H1 (cell line): ENCODE results near the gene ASB4. TPM values are rescaled to one million over a fixed set of nuclear protein-coding genes. Genes with fewer than 3 reads are reported as not detected.

Source experiments
- CBX8 ChIP-seq: fragments of 300-800, 300-1000 bp; sonication (generic); IDR thresholded peaks from 2 replicates; pipeline ENCODE4 v1.7.1; 2016; ENCODE audit warnings: low read depth, low read length, borderline replicate concordance
- FOSL1 ChIP-seq: IDR thresholded peaks from 2 replicates; pipeline ENCODE4 v1.6.1; 2011; ENCODE audit warnings: mild to moderate bottlenecking, low read depth, low read length, moderate library complexity; ENCODE audit not compliant: insufficient read depth
- HDAC2 ChIP-seq, 2 experiments: fragments of 300-600 bp in 1 of 2; sonication (generic) in 1 of 2; IDR thresholded peaks; 2 replicates each; pipeline ENCODE4 v1.6.1; 2011 to 2012; ENCODE audit warnings: low read depth in 2 of 2, low read length in 2 of 2, mild to moderate bottlenecking in 2 of 2, moderate library complexity in 2 of 2, borderline replicate concordance in 1 of 2, inconsistent platforms in 1 of 2
- SIX5 ChIP-seq: IDR thresholded peaks from 2 replicates; pipeline ENCODE4 v1.6.1; 2011; ENCODE audit warnings: mild to moderate bottlenecking, low read depth, low read length
- SP2 ChIP-seq: IDR thresholded peaks from 2 replicates; pipeline ENCODE4 v1.6.1; 2012; ENCODE audit warnings: mild to moderate bottlenecking, low read length, inconsistent platforms
- TAF1 ChIP-seq: IDR thresholded peaks from 2 replicates; pipeline ENCODE4 v1.6.1; 2011; ENCODE audit warnings: mild to moderate bottlenecking, low read depth, low read length
- polyA plus RNA-seq, 7 experiments: library from polyadenylated mRNA; depleted of rRNA in 3 of 7; stranded (reverse) in 5 of 7; unstranded in 2 of 7; fragments of >200 nt in 5 of 7; fragments of 200-250 nt in 2 of 7; gene quantifications; 1 replicate in 5 of 7; 2 replicates in 1 of 7; 4 replicates in 1 of 7; pipeline versions ENCODE4 v1.2.1 to v1.2.3, GENCODE V29; 2011 to 2013; ENCODE audit warnings: missing spikeins in 2 of 7, mixed read lengths in 2 of 7
- total RNA-seq: library from RNA; stranded (reverse); fragmentation: NEBNext Ultra II Directional; extraction: Animal tissue kit (Norgen Biotek cat#: 25700); gene quantifications from 2 replicates; pipeline ENCODE4 v1.2.1, GENCODE V29; 2021
- TF ChIP-seq, protein P1 (sequence below), 3 experiments: IDR thresholded peaks; 1 replicate in 2 of 3; 2 replicates in 1 of 3; pipeline versions ENCODE4 v1.5.1 to v1.6.1; 2011; ENCODE audit warnings: low read length in 3 of 3, mild to moderate bottlenecking in 3 of 3, inconsistent platforms in 2 of 3, low read depth in 1 of 3, moderate library complexity in 1 of 3; ENCODE audit not compliant: insufficient read depth in 1 of 3; ENCODE audit errors: control extremely low read depth in 1 of 3
- TF ChIP-seq, protein P2 (sequence below): fragments of 300-600 bp; sonication (generic); IDR thresholded peaks from 2 replicates; pipeline ENCODE4 v1.7.1; 2012; ENCODE audit warnings: low read length, moderate library complexity, mild to moderate bottlenecking, inconsistent platforms; ENCODE audit not compliant: insufficient replicate concordance

Gene ASB4
- total and polyA plus RNA-seq, 2 of the 8 experiments (the other 6 are each of a cell fraction or from before 2014, with no cell fraction given): not detected

DNA sequence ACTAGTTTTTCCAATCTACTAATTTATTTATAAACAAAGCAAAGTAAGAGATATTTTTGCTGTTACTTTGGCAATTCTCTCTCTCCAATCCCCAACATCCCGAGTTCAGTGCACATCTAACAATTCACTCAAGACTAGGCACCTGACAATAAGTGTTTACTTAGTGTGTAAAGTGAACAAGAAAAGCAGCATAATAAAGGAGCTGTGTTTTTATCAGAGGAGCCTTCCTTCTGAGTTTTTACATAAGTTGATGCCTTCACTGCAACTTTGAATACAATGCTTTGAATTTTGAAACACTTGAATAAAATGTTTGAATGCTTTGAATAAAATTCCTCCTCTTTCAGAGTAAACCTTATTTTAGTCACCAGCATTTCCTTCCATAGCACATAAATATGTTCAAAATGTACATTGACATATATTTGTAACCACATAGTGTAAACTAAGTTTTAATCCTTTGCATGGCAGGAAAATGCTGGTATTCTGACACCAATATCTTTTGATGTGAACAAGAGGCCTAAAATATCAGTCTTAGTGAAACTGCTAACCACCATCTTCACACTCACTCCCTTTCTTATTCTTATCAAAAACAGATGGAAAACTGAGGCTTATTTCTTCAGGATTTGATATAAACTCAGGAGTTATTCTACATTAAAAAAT lies 99.2 kb downstream of the ASB4 start (continued):
- TF ChIP-seq, protein P1, sequence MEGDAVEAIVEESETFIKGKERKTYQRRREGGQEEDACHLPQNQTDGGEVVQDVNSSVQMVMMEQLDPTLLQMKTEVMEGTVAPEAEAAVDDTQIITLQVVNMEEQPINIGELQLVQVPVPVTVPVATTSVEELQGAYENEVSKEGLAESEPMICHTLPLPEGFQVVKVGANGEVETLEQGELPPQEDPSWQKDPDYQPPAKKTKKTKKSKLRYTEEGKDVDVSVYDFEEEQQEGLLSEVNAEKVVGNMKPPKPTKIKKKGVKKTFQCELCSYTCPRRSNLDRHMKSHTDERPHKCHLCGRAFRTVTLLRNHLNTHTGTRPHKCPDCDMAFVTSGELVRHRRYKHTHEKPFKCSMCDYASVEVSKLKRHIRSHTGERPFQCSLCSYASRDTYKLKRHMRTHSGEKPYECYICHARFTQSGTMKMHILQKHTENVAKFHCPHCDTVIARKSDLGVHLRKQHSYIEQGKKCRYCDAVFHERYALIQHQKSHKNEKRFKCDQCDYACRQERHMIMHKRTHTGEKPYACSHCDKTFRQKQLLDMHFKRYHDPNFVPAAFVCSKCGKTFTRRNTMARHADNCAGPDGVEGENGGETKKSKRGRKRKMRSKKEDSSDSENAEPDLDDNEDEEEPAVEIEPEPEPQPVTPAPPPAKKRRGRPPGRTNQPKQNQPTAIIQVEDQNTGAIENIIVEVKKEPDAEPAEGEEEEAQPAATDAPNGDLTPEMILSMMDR (IDR thresholded peaks at IDR 0.05; ENCODE audit: control extremely low read depth in 1 of 3, insufficient read depth in 1 of 3, low read depth in 1 of 3, low read length in 3 of 3): no peak
- TF ChIP-seq FOSL1 (no peak), SIX5 (no peak), SP2 (no peak), TAF1 (no peak), HDAC2 (IDR thresholded peaks at IDR 0.05; ENCODE audit: borderline replicate concordance in 1 of 2, low read depth in 2 of 2, low read length in 2 of 2) (no peak), CBX8 (no peak)
- TF ChIP-seq, protein P2, sequence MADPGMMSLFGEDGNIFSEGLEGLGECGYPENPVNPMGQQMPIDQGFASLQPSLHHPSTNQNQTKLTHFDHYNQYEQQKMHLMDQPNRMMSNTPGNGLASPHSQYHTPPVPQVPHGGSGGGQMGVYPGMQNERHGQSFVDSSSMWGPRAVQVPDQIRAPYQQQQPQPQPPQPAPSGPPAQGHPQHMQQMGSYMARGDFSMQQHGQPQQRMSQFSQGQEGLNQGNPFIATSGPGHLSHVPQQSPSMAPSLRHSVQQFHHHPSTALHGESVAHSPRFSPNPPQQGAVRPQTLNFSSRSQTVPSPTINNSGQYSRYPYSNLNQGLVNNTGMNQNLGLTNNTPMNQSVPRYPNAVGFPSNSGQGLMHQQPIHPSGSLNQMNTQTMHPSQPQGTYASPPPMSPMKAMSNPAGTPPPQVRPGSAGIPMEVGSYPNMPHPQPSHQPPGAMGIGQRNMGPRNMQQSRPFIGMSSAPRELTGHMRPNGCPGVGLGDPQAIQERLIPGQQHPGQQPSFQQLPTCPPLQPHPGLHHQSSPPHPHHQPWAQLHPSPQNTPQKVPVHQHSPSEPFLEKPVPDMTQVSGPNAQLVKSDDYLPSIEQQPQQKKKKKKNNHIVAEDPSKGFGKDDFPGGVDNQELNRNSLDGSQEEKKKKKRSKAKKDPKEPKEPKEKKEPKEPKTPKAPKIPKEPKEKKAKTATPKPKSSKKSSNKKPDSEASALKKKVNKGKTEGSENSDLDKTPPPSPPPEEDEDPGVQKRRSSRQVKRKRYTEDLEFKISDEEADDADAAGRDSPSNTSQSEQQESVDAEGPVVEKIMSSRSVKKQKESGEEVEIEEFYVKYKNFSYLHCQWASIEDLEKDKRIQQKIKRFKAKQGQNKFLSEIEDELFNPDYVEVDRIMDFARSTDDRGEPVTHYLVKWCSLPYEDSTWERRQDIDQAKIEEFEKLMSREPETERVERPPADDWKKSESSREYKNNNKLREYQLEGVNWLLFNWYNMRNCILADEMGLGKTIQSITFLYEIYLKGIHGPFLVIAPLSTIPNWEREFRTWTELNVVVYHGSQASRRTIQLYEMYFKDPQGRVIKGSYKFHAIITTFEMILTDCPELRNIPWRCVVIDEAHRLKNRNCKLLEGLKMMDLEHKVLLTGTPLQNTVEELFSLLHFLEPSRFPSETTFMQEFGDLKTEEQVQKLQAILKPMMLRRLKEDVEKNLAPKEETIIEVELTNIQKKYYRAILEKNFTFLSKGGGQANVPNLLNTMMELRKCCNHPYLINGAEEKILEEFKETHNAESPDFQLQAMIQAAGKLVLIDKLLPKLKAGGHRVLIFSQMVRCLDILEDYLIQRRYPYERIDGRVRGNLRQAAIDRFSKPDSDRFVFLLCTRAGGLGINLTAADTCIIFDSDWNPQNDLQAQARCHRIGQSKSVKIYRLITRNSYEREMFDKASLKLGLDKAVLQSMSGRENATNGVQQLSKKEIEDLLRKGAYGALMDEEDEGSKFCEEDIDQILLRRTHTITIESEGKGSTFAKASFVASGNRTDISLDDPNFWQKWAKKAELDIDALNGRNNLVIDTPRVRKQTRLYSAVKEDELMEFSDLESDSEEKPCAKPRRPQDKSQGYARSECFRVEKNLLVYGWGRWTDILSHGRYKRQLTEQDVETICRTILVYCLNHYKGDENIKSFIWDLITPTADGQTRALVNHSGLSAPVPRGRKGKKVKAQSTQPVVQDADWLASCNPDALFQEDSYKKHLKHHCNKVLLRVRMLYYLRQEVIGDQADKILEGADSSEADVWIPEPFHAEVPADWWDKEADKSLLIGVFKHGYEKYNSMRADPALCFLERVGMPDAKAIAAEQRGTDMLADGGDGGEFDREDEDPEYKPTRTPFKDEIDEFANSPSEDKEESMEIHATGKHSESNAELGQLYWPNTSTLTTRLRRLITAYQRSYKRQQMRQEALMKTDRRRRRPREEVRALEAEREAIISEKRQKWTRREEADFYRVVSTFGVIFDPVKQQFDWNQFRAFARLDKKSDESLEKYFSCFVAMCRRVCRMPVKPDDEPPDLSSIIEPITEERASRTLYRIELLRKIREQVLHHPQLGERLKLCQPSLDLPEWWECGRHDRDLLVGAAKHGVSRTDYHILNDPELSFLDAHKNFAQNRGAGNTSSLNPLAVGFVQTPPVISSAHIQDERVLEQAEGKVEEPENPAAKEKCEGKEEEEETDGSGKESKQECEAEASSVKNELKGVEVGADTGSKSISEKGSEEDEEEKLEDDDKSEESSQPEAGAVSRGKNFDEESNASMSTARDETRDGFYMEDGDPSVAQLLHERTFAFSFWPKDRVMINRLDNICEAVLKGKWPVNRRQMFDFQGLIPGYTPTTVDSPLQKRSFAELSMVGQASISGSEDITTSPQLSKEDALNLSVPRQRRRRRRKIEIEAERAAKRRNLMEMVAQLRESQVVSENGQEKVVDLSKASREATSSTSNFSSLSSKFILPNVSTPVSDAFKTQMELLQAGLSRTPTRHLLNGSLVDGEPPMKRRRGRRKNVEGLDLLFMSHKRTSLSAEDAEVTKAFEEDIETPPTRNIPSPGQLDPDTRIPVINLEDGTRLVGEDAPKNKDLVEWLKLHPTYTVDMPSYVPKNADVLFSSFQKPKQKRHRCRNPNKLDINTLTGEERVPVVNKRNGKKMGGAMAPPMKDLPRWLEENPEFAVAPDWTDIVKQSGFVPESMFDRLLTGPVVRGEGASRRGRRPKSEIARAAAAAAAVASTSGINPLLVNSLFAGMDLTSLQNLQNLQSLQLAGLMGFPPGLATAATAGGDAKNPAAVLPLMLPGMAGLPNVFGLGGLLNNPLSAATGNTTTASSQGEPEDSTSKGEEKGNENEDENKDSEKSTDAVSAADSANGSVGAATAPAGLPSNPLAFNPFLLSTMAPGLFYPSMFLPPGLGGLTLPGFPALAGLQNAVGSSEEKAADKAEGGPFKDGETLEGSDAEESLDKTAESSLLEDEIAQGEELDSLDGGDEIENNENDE: no peak
